Fibroblast of lung (primary cell): ENCODE measurements around the gene UGT2A2. TPM values are rescaled to one million over a fixed set of nuclear protein-coding genes. Genes with fewer than 3 reads are reported as not detected.

Source experiments
- DNase-seq, 2 donors: peaks; one replicate each; pipeline versions ENCODE4 v3.0.0 to v3.0.0-alpha.2; 2010; ENCODE audit warnings: low read depth in 2 of 2
- H2AFZ ChIP-seq: 2 replicates; pipeline ENCODE4 v1.5.1; 2012; ENCODE audit warnings: low read length, control low read depth, inconsistent platforms
- H3K27ac ChIP-seq: 2 replicates; pipeline ENCODE4 v1.5.1; 2011; ENCODE audit warnings: low read length, control low read depth; ENCODE audit not compliant: insufficient read depth
- H3K27me3 ChIP-seq: 2 replicates; pipeline ENCODE4 v1.5.1; 2011; ENCODE audit warnings: mild to moderate bottlenecking, low read length; ENCODE audit not compliant: control insufficient read depth, insufficient read depth
- H3K36me3 ChIP-seq: 2 replicates; pipeline ENCODE4 v1.5.1; 2011; ENCODE audit warnings: low read length; ENCODE audit not compliant: control insufficient read depth, insufficient read depth
- H3K4me1 ChIP-seq: 2 replicates; pipeline ENCODE4 v1.5.1; 2011; ENCODE audit warnings: low read length; ENCODE audit not compliant: control insufficient read depth, insufficient read depth; ENCODE audit errors: extremely low read depth
- H3K4me2 ChIP-seq: 2 replicates; pipeline ENCODE4 v1.5.1; 2011; ENCODE audit warnings: low read length, control low read depth; ENCODE audit not compliant: insufficient read depth; ENCODE audit errors: extremely low read depth
- H3K4me3 ChIP-seq, 4 experiments: fragments of 200-600 bp in 1 of 4; sonication (generic) in 1 of 4; replicated peaks in 1 of 4; 2 replicates each; pipeline ENCODE4 v1.5.1; 2011 to 2016; ENCODE audit warnings: low read length in 4 of 4, low read depth in 3 of 4, mild to moderate bottlenecking in 3 of 4, control low read depth in 2 of 4, inconsistent platforms in 1 of 4, mixed read lengths in 1 of 4; ENCODE audit not compliant: insufficient read depth in 1 of 4; ENCODE audit errors: control extremely low read depth in 1 of 4
- H3K79me2 ChIP-seq: 2 replicates; pipeline ENCODE4 v1.5.1; 2012; ENCODE audit warnings: mild to moderate bottlenecking, low read length, inconsistent platforms; ENCODE audit not compliant: control insufficient read depth, insufficient read depth
- H3K9ac ChIP-seq: 2 replicates; pipeline ENCODE4 v1.5.1; 2011; ENCODE audit warnings: mild to moderate bottlenecking, low read length, control low read depth; ENCODE audit not compliant: insufficient read depth
- H3K9me3 ChIP-seq: 2 replicates; pipeline ENCODE4 v1.5.1; 2012; ENCODE audit warnings: low read depth, low read length; ENCODE audit not compliant: control insufficient read depth, insufficient read depth
- H4K20me1 ChIP-seq: 2 replicates; pipeline ENCODE4 v1.5.1; 2011; ENCODE audit warnings: low read length; ENCODE audit not compliant: control insufficient read depth, insufficient read depth; ENCODE audit errors: extremely low read depth
- CTCF ChIP-seq, 2 donors: IDR thresholded peaks in 1 of 2; conservative IDR thresholded peaks in 1 of 2; 1 replicate in 1 of 2; 2 replicates in 1 of 2; pipeline ENCODE4 v1.5.1; 2011 to 2012; ENCODE audit warnings: low read length in 2 of 2, control low read depth in 1 of 2, inconsistent platforms in 1 of 2, low read depth in 1 of 2, mild to moderate bottlenecking in 1 of 2
- EZH2 ChIP-seq: IDR thresholded peaks from 2 replicates; pipeline ENCODE4 v1.5.1; 2012; ENCODE audit warnings: low read length, control low read depth, mild to moderate bottlenecking; ENCODE audit errors: missing control alignments
- polyA plus RNA-seq, 2 donors: library from polyadenylated mRNA; depleted of rRNA in 1 of 2; stranded (reverse) in 1 of 2; unstranded in 1 of 2; fragments of >200 nt; gene quantifications; 2 replicates each; pipeline ENCODE4 v1.2.1, GENCODE V29; 2011 to 2012; ENCODE audit warnings: missing spikeins in 1 of 2
- total RNA-seq: library from RNA; depleted of rRNA; stranded (reverse); fragments of >200 nt; gene quantifications from 2 replicates; pipeline ENCODE4 v1.2.1, GENCODE V29; 2014

UGT2A2 gene
- total and polyA plus RNA-seq, 2 donors (not counting 1 experiment from before 2014, with no cell fraction given), result not detected

GRCh38 chr4:69610484-69610883, 29.0 kb downstream of the UGT2A2 start:
- no peak overlapping the region for H2AFZ ChIP-seq
- H3K9ac ChIP-seq, result no peak overlapping the region
- no peaks in the 10 kb centered on the region for H3K9me3 ChIP-seq
- no peaks in the 10 kb centered on the region for H3K27me3 ChIP-seq
- H3K4me3 ChIP-seq, result no peak overlapping the region
- H3K4me1 ChIP-seq, result no peaks in the 10 kb centered on the region
- no peak overlapping the region for H3K4me2 ChIP-seq
- H3K79me2 ChIP-seq, result no peaks in the 10 kb centered on the region
- no peak for DNase-seq
- no peaks in the 10 kb centered on the region for H3K36me3 ChIP-seq
- no peak overlapping the region for H3K27ac ChIP-seq
- TF ChIP-seq EZH2 (no peak), CTCF (conservative IDR thresholded peaks at IDR 0.05 in 1 of 2, IDR thresholded peaks at IDR 0.05 in 1 of 2; ENCODE audit: low read depth in 1 of 2, low read length in 2 of 2) (no peak)
- no peaks in the 10 kb centered on the region for H4K20me1 ChIP-seq

- H3K36me3 ChIP-seq, result no peaks in the 10 kb centered on the region
- H3K4me2 ChIP-seq, result no peak overlapping the region
- no peak overlapping the region for H2AFZ ChIP-seq
- no peaks in the 10 kb centered on the region for H4K20me1 ChIP-seq
- no peaks in the 10 kb centered on the region for H3K9me3 ChIP-seq
- H3K79me2 ChIP-seq, result no peaks in the 10 kb centered on the region
- no peak overlapping the region for H3K4me3 ChIP-seq
- H3K9ac ChIP-seq, result no peak overlapping the region
- no peak overlapping the region for H3K27ac ChIP-seq
- no peak for DNase-seq
- no peak for TF ChIP-seq EZH2
- TF ChIP-seq CTCF (conservative IDR thresholded peaks at IDR 0.05 in 1 of 2, IDR thresholded peaks at IDR 0.05 in 1 of 2; ENCODE audit: low read depth in 1 of 2, low read length in 2 of 2), result no peak
- no peaks in the 10 kb centered on the region for H3K27me3 ChIP-seq
- H3K4me1 ChIP-seq, result no peaks in the 10 kb centered on the region
Observed at GRCh38 chr4:69601065-69601464, 38.4 kb downstream of the UGT2A2 start.

GRCh38 chr4:69600013-69600412, 39.4 kb downstream of the UGT2A2 start:
- Histone ChIP-seq H3K27me3 (no peaks in the 10 kb centered on the region), H3K4me3 (no peak overlapping the region), H3K4me1 (no peaks in the 10 kb centered on the region), H2AFZ (no peak overlapping the region), H3K27ac (no peak overlapping the region), H3K9ac (no peak overlapping the region), H3K79me2 (no peaks in the 10 kb centered on the region), H4K20me1 (no peaks in the 10 kb centered on the region), H3K9me3 (no peaks in the 10 kb centered on the region), H3K4me2 (no peak overlapping the region), H3K36me3 (no peaks in the 10 kb centered on the region)
- DNase-seq, result no peak
- no peak for TF ChIP-seq CTCF (conservative IDR thresholded peaks at IDR 0.05 in 1 of 2, IDR thresholded peaks at IDR 0.05 in 1 of 2; ENCODE audit: low read depth in 1 of 2, low read length in 2 of 2)
- TF ChIP-seq EZH2, result no peak
